Activated CD4-positive, CD25-positive, alpha-beta regulatory T cell treated with anti-CD3 and anti-CD28 coated beads, Interleukin-2, amount 50 U/mL, for 16 hours (primary cell): ENCODE results near the gene KRTAP10-10.
"Not testable (repeated sequence)": the region's sequence is repeated elsewhere in the genome, so short reads cannot be mapped to it uniquely, and the experiment has no call there.

Source experiments
- DNase-seq: peaks from one replicate; pipeline ENCODE4 v3.0.0-alpha.2; 2020; ENCODE audit warnings: low read depth, low spot score

Gene KRTAP10-10

DNA sequence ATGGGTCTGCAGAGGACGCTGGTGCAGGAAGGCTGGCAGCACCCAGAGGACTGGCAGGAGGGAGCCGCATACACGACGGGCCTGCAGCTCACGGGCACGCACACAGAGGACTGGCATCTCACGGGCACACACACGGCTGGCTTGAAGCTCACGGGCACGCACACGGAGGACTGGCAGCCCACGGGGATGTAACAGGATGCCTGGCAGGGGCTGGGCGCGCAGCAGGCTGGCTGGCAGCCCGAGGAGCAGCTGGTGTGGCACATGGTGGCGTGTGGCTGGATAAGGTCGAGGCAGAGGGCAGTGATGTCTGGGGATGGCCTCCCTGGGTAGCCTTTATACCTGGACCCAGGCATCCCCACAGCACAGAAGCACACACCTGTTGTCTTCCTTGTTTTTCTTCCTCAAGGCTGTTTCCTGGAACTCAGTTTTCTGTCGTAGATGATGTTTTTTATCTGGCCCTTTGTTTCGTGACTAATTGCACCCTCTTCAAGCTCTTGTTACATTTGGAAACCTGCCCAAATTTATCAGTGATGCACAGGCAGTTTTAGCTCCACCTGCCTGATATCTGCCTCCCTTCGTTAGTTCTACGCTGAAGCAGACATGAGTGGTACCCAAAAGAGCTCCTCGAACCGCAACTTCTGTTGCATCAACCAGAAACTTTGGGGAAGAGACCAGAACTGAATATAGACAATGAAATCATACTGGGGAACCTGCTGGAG is 44.9 kb downstream of the KRTAP10-10 start, which contains the start of gene KRTAP12-1:
Gene KRTAP12-1, minus strand, starts transcription at position 303 of the 719 bp plus-strand sequence. Its CDS starts 40 bp downstream, at position 263.
- no peak for DNase-seq

DNA sequence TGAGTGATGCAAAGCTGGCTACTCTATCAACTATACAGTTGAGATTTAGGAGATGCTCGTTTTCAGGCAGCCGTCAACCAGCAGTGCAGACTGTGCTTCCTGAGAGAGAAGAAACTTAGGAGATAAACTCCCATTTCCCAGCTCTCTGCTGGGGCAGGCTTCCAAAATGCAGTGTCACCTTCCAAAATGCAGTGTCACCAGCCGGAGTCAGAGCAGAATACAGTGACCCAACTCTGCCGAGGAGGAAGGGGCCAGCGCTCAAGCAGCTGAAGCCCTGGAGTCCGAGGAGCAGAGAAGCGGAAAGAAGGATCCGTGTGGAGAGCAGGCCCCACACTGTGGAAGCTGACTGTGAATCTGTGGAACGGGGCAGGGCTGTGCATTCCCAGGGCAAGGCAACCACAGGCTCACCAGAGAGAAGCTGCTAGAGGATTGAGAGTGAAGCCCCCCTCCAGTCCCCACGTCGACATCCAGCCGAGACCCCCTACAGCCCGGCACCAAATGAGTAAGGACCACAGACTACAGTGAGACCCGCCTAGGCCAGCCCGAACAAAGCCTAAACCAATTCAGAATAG is 45.5 kb downstream of the KRTAP10-10 start:
- DNase-seq = no peak

DNA sequence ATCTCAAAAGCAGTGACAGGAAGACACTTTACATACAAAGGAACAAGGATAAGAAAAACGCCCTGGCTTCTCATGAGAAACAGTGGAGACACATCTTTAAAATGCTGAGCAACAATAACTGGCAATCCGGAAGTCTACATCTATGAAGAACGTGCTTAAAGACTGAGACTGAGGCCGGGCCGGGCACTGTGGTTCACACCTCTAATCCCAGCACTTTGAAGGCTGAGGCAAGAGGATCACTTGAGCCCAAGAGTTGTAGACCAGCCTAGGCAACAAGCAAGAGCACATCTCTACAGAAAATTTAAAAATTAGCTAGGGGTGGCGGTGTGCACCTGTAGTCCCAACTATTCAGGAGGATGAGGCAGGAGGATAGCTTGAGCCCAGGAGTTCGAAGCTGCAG is 46.9 kb downstream of the KRTAP10-10 start:
- no peak for DNase-seq

DNA sequence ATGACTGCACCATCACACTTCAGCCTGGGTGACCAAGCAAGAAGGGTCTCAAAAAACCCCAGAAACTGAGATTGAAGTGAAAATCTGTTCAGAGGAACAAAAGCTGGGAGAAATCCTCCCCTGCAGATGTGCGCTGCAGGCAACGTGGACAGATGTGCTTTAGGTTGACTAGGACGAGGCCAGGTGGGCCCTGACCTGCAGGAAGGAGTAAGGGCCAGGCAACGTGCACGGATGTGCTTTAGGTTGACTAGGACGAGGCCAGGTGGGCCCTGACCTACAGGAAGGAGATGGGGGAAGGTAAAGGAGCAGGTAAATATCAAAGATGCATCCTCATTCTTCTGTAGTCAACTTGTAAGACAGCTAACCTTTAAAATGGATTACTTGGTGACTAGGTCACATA is 47.3 kb downstream of the KRTAP10-10 start:
- DNase-seq = no peak

DNA sequence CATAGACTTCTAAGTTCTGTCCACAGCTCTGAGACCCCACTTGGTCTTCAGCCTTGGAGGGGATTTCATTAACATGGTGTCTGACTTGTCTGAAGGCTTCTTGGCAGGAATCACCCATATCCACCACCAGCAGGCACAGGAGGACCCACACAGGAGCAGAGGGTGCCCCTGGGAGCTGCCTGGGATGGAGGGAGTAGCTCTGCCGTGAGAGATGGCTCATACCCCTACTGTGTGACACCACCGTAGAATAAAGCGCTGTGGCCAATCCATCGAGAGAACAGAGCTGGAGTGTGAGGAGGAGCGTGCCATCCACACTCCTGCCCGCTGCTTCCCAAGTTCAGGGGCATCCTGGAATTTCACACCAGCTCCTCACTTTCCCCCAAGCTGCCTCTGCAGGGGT is 47.9 kb downstream of the KRTAP10-10 start:
- not testable (repeated sequence) for DNase-seq

DNA sequence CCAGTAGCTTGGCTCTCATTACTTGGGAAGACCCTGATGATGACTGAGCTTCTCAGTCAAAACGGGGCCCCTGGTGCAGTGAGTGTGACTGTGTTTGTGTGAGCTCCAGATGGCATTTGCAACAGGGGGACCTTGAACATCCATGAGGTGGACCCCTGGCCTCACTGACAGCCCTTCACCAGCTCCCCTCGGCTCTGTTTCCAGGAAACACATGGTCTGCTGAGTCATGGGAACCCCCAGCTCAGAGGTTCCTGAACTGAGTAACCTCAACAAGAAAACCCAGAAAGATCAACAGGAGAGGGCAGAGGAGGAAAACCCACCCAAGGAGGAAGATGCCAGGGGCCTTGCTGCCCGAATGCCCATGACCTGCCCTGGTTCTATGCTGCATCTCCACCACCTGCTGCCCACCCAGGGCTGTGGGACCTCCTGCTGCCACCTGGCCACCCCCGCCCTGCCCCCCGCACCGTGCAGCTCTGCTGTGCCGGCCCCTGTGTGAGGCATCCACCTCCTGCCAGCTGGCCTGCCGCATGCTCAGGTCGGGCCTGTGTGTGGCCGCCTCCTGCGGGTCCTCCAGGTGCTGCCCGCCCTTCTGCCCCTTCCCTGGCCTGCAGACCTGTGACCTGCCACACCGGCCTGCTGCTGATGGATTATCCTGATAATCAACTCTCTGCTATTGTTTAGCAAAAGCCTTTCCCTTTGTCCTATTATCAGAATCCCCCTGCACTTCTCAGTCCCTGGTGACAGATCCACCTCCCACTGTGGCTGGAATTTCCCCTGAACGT is 49.0 kb downstream of the KRTAP10-10 start:
- DNase-seq = no peak

DNA sequence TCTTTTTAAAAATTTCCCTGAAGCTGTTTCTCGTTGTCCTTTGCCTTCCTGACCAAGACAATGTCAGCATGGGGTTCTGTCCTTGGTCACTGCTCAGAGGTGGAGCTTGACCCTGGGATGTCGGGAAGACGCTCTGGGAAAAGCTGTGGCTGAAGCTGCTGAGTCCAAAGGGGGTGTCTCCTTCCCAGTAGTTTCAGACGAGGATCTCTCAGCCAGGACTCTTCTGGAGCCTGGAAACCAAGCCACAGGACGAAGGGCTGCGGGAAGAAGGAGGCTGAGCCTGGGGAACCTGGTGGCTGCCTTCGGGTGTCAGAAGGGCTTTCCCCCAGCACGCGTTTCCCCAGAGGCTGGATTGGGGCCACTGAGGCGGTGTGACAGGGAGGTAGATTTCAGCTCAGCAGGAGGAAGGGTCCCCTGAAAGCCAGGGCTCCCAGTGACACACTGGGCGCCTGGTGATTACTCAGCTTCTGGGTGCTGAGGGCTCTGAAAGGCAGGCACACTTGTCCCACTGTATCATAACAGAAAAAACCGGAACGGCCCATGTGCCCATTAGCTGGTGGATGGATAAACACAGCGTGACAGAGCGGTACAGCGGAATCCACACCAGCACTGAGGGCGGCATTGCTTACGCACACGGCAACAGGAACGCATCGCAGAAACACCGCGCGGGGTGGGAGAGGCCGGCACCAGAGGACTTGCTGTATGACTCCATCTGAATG is 49.8 kb downstream of the KRTAP10-10 start:
- no peak for DNase-seq

DNA sequence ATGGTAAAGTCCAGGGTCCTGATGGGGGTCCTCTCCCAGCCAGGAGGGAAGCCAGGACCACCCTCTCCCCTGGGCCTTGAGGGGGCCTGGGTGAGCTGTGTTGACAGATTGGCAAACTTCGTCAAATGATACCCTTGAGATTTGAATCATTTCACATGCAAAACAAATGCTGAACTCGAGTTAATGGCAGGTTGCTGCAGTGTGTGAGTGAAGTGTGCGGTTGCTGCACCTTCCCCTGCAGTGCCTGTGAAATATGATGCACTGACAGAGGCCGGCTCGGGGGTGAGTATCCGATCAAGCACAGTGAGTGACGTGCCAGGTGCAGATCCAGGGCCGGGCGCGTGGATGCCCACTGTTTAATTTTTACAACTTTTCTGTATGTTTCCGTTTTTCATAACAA is 50.5 kb downstream of the KRTAP10-10 start:
- no peak for DNase-seq
